Ishikawa (cell line): ENCODE results near the gene PDE1A.

Source experiments
- CEBPB ChIP-seq: IDR thresholded peaks from 2 replicates; pipeline ENCODE4 v1.6.1; 2012
- CREB1 ChIP-seq: IDR thresholded peaks from 2 replicates; pipeline ENCODE4 v1.6.1; 2012; ENCODE audit warnings: low read depth
- EGR1 ChIP-seq: IDR thresholded peaks from 2 replicates; pipeline ENCODE4 v1.6.1; 2012
- EP300 ChIP-seq: IDR thresholded peaks from 2 replicates; pipeline ENCODE4 v1.6.1; 2012; ENCODE audit warnings: borderline replicate concordance
- FOXM1 ChIP-seq: IDR thresholded peaks from 2 replicates; pipeline ENCODE4 v1.6.1; 2012; ENCODE audit warnings: low read depth, borderline replicate concordance
- MAX ChIP-seq: IDR thresholded peaks from 2 replicates; pipeline ENCODE4 v1.6.1; 2012
- NFIC ChIP-seq: IDR thresholded peaks from 2 replicates; pipeline ENCODE4 v1.6.1; 2012
- RAD21 ChIP-seq: IDR thresholded peaks from 2 replicates; pipeline ENCODE4 v1.6.1; 2012; ENCODE audit warnings: low read depth
- TAF1 ChIP-seq: IDR thresholded peaks from 2 replicates; pipeline ENCODE4 v1.6.1; 2012; ENCODE audit warnings: low read depth, mild to moderate bottlenecking
- TCF12 ChIP-seq: IDR thresholded peaks from 2 replicates; pipeline ENCODE4 v1.6.1; 2012; ENCODE audit warnings: low read depth
- TEAD4 ChIP-seq: IDR thresholded peaks from 2 replicates; pipeline ENCODE4 v1.6.1; 2012
- USF1 ChIP-seq: IDR thresholded peaks from 2 replicates; pipeline ENCODE4 v1.6.1; 2012
- YY1 ChIP-seq: IDR thresholded peaks from 2 replicates; pipeline ENCODE4 v1.6.1; 2012; ENCODE audit warnings: low read depth
- ZBTB7A ChIP-seq: IDR thresholded peaks from 2 replicates; pipeline ENCODE4 v1.6.1; 2012; ENCODE audit warnings: low read depth
- TF ChIP-seq, protein P1 (sequence below): IDR thresholded peaks from 2 replicates; pipeline ENCODE4 v1.6.1; 2012; ENCODE audit warnings: low read depth, mild to moderate bottlenecking

Gene PDE1A

GRCh38 chr2:182252534-182252933 is 174.3 kb downstream of the PDE1A start:
- no peak for TF ChIP-seq TEAD4
- TF ChIP-seq EP300, result no peak
- TF ChIP-seq EGR1, result no peak
- no peak for TF ChIP-seq NFIC
- TF ChIP-seq YY1, result no peak
- TF ChIP-seq CREB1, result no peak
- TF ChIP-seq, protein P1, sequence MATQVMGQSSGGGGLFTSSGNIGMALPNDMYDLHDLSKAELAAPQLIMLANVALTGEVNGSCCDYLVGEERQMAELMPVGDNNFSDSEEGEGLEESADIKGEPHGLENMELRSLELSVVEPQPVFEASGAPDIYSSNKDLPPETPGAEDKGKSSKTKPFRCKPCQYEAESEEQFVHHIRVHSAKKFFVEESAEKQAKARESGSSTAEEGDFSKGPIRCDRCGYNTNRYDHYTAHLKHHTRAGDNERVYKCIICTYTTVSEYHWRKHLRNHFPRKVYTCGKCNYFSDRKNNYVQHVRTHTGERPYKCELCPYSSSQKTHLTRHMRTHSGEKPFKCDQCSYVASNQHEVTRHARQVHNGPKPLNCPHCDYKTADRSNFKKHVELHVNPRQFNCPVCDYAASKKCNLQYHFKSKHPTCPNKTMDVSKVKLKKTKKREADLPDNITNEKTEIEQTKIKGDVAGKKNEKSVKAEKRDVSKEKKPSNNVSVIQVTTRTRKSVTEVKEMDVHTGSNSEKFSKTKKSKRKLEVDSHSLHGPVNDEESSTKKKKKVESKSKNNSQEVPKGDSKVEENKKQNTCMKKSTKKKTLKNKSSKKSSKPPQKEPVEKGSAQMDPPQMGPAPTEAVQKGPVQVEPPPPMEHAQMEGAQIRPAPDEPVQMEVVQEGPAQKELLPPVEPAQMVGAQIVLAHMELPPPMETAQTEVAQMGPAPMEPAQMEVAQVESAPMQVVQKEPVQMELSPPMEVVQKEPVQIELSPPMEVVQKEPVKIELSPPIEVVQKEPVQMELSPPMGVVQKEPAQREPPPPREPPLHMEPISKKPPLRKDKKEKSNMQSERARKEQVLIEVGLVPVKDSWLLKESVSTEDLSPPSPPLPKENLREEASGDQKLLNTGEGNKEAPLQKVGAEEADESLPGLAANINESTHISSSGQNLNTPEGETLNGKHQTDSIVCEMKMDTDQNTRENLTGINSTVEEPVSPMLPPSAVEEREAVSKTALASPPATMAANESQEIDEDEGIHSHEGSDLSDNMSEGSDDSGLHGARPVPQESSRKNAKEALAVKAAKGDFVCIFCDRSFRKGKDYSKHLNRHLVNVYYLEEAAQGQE, result no peak
- no peak for TF ChIP-seq TAF1

- no peak for TF ChIP-seq USF1
Observed at GRCh38 chr2:182248898-182249297, 177.9 kb downstream of the PDE1A start.

DNA sequence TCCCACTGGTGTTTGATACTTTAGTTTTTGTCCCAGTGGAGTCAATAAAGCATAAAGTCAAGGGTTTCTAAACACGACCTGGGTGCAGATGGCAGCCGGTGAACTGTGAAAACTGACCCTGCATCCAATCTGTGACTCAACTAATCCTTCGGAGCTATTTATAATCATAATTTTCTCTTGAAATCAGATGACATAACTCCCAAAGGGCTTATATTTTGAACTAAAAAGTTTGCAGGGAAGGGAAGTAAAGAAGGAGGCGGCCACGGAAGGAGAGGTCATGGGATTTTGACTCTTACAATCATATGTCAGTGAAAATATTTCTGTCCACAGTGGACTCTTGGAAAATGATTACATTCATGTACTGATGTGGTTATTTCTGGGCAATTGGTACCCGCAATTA is 178.5 kb downstream of the PDE1A start:
- no peak for TF ChIP-seq TEAD4
- TF ChIP-seq ZBTB7A, result no peak
- no peak for TF ChIP-seq FOXM1
- TF ChIP-seq CEBPB, result no peak
- TF ChIP-seq EP300, result no peak
- no peak for TF ChIP-seq TCF12

DNA sequence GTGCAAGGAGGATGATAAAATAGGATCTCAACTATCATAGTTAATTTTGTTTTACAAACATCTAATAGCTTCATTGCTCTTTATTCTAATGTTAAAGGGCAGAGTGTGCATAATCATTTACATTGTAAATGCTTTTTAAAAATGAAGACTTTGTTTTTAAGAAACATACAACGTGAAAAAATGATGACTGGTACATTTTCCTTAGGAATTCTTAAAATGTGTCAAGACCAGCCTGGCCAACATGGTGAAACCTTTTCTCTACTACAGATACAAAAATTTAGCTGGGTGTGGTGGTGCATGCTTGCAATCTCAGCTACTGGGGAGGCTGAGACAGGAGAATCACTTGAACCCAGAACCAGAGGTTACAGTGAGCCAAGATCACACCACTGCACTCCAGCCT is 179.0 kb downstream of the PDE1A start:
- no peak for TF ChIP-seq USF1
- TF ChIP-seq, protein P1, result no peak
- no peak for TF ChIP-seq NFIC
- TF ChIP-seq TCF12, result no peak
- no peak for TF ChIP-seq EP300
- no peak for TF ChIP-seq ZBTB7A
- no peak for TF ChIP-seq MAX
- no peak for TF ChIP-seq TEAD4
- no peak for TF ChIP-seq CEBPB
- no peak for TF ChIP-seq RAD21
- no peak for TF ChIP-seq YY1

- no peak for TF ChIP-seq USF1
- no peak for TF ChIP-seq FOXM1
- TF ChIP-seq TEAD4, result no peak
- TF ChIP-seq EP300, result no peak
- TF ChIP-seq TCF12, result no peak
- no peak for TF ChIP-seq TAF1
- no peak for TF ChIP-seq ZBTB7A
- TF ChIP-seq RAD21, result no peak
- no peak for TF ChIP-seq CEBPB
- TF ChIP-seq CREB1, result no peak
- TF ChIP-seq MAX, result no peak
- TF ChIP-seq NFIC, result no peak
- TF ChIP-seq YY1, result no peak
- TF ChIP-seq EGR1, result no peak
- TF ChIP-seq, protein P1, result no peak
Observed at GRCh38 chr2:182245963-182246362, 180.9 kb downstream of the PDE1A start.
